WTC11 (cell line): ENCODE measurements around the gene PRRC2B. TPM values are rescaled to one million over a fixed set of nuclear protein-coding genes. Genes with fewer than 3 reads are reported as not detected.

ENCODE experiments used
- ATAC-seq: fragments of 200-7000 bp; cut with Tn5 transposase; 2 replicates; pipeline ENCODE4 v1.10.0; 2021; ENCODE audit warnings: mild to moderate bottlenecking, moderate library complexity
- CTCF ChIA-PET: fragments of 300-600 bp; sonication (Branson Sonifier 250); formaldehyde crosslinking; loops from one replicate; lab custom pipeline; 2021; ENCODE audit warnings: antibody characterized with exemption; lab: Charles Lee
- POLR2A ChIA-PET: fragments of 350-600 bp; sonication (Branson Sonifier 250); formaldehyde crosslinking; loops from one replicate; lab custom pipeline; 2021; ENCODE audit warnings: antibody characterized with exemption; lab: Charles Lee
- DNase-seq: peaks from one replicate; pipeline ENCODE4 v3.0.0; 2021; ENCODE audit warnings: low spot score
- H3K27ac Mint-ChIP-seq: 2 replicates; pipeline ENCODE4 v1.8.0; 2021; ENCODE audit warnings: mixed read lengths
- H3K27me3 Mint-ChIP-seq: 2 replicates; pipeline ENCODE4 v1.8.0; 2021; ENCODE audit warnings: low read depth, mild to moderate bottlenecking, moderate library complexity, mixed read lengths
- H3K36me3 Mint-ChIP-seq: 2 replicates; pipeline ENCODE4 v1.8.0; 2021; ENCODE audit warnings: mixed read lengths
- H3K4me1 Mint-ChIP-seq: 2 replicates; pipeline ENCODE4 v1.8.0; 2022; ENCODE audit warnings: mixed read lengths
- H3K4me3 Mint-ChIP-seq: 2 replicates; pipeline ENCODE4 v1.8.0; 2021; ENCODE audit warnings: mild to moderate bottlenecking, moderate library complexity, mixed read lengths
- H3K9me3 Mint-ChIP-seq: 2 replicates; pipeline ENCODE4 v1.8.0; 2021; ENCODE audit warnings: mixed read lengths
- CDX4 ChIP-seq: fragments of 250-450 bp; sonication (Bioruptor Pico); IDR thresholded peaks from 2 replicates; pipeline ENCODE4 v1.9.0; 2021; ENCODE audit warnings: moderate library complexity, mild to moderate bottlenecking, inconsistent platforms, borderline replicate concordance
- CREB1 ChIP-seq: sonication (generic); formaldehyde crosslinking; IDR thresholded peaks from 2 replicates; pipeline ENCODE4 v1.8.0; 2023; ENCODE audit warnings: mild to moderate bottlenecking, missing genetic modification reagents
- CREM ChIP-seq: sonication (generic); formaldehyde crosslinking; IDR thresholded peaks from 2 replicates; pipeline ENCODE4 v1.8.1; 2022; ENCODE audit warnings: mild to moderate bottlenecking, missing genetic modification reagents, moderate library complexity
- CTCF ChIP-seq: fragments of 200-600 bp; IDR thresholded peaks from 2 replicates; pipeline ENCODE4 v1.8.0; 2022; ENCODE audit warnings: antibody characterized with exemption
- ESRRA ChIP-seq: sonication (generic); formaldehyde crosslinking; IDR thresholded peaks from 2 replicates; pipeline ENCODE4 v1.8.1; 2022; ENCODE audit warnings: mild to moderate bottlenecking, missing genetic modification reagents, borderline replicate concordance
- FOXJ3 ChIP-seq: sonication (generic); formaldehyde crosslinking; IDR thresholded peaks from 2 replicates; pipeline ENCODE4 v1.9.0; 2021; ENCODE audit warnings: missing genetic modification reagents, mild to moderate bottlenecking, borderline replicate concordance
- GTF2I ChIP-seq: fragments of 250-450 bp; sonication (Bioruptor Pico); conservative IDR thresholded peaks from 2 replicates; pipeline ENCODE4 v1.4.0; 2021; ENCODE audit warnings: mild to moderate bottlenecking
- HMGA2 ChIP-seq: fragments of 250-450 bp; sonication (Bioruptor Pico); IDR thresholded peaks from 2 replicates; pipeline ENCODE4 v1.4.0; 2021; ENCODE audit warnings: mild to moderate bottlenecking, moderate library complexity
- IRF1 ChIP-seq: sonication (generic); formaldehyde crosslinking; IDR thresholded peaks from 2 replicates; pipeline ENCODE4 v1.8.0; 2023; ENCODE audit warnings: missing genetic modification reagents
- JAZF1 ChIP-seq: fragments of 250-450 bp; sonication (Bioruptor Pico); IDR thresholded peaks from 2 replicates; pipeline ENCODE4 v1.9.0; 2021; ENCODE audit warnings: moderate library complexity, mild to moderate bottlenecking, inconsistent platforms
- JUN ChIP-seq: sonication (generic); formaldehyde crosslinking; IDR thresholded peaks from 2 replicates; pipeline ENCODE4 v1.8.0; 2023; ENCODE audit warnings: mild to moderate bottlenecking, missing genetic modification reagents
- PRDM15 ChIP-seq: sonication (generic); formaldehyde crosslinking; IDR thresholded peaks from 2 replicates; pipeline ENCODE4 v1.8.0; 2022; ENCODE audit warnings: missing genetic modification reagents
- PREB ChIP-seq: sonication (generic); formaldehyde crosslinking; IDR thresholded peaks from 2 replicates; pipeline ENCODE4 v1.8.1; 2022; ENCODE audit warnings: mild to moderate bottlenecking, missing genetic modification reagents, moderate library complexity, borderline replicate concordance
- SOX15 ChIP-seq: fragments of 250-450 bp; sonication (Bioruptor Pico); IDR thresholded peaks from 2 replicates; pipeline ENCODE4 v1.9.0; 2021; ENCODE audit warnings: mild to moderate bottlenecking
- TEAD1 ChIP-seq: sonication (generic); formaldehyde crosslinking; IDR thresholded peaks from 2 replicates; pipeline ENCODE4 v1.8.0; 2022; ENCODE audit warnings: mild to moderate bottlenecking, missing genetic modification reagents
- TEAD4 ChIP-seq: sonication (generic); formaldehyde crosslinking; IDR thresholded peaks from 2 replicates; pipeline ENCODE4 v1.8.0; 2022; ENCODE audit warnings: mild to moderate bottlenecking, missing genetic modification reagents
- ZBTB43 ChIP-seq: sonication (generic); formaldehyde crosslinking; IDR thresholded peaks from 2 replicates; pipeline ENCODE4 v1.8.1; 2023; ENCODE audit warnings: mild to moderate bottlenecking, missing genetic modification reagents
- total RNA-seq: library from RNA; stranded (reverse); gene quantifications from 3 replicates; pipeline ENCODE4 v1.2.3, GENCODE V29; 2021

The PRRC2B gene
- total RNA-seq, 1 experiment from 2014 or later: 272 TPM

GRCh38 chr9:131525643-131526565 is 132.0 kb downstream of the PRRC2B start:
- no peaks in the 10 kb centered on the region for H3K9me3 Mint-ChIP-seq
- ChIA-PET CTCF (no interaction called here), POLR2A (interaction anchor here (0.5 kb wide), 1 partner anchor 19 kb away, joined by 7 read pairs; the partner anchor contains the start of gene PRRT1B)
- H3K36me3 Mint-ChIP-seq: peaks cover 51% of the 10 kb centered on the region
- no peak overlapping the region for H3K27ac Mint-ChIP-seq
- H3K4me3 Mint-ChIP-seq: no peak overlapping the region
- H3K27me3 Mint-ChIP-seq: no peaks in the 10 kb centered on the region
- H3K4me1 Mint-ChIP-seq: peaks cover 6% of the 10 kb centered on the region; the same call in 1 of the 2 replicates
- no peak for TF ChIP-seq PREB (CRISPR knock-in tag)
- no peak for TF ChIP-seq GTF2I (CRISPR knock-in tag)
- TF ChIP-seq CREM (CRISPR knock-in tag): no peak
- no peak for TF ChIP-seq FOXJ3 (CRISPR knock-in tag)
- TF ChIP-seq CREB1 (CRISPR knock-in tag): no peak
- no peak for TF ChIP-seq ESRRA (CRISPR knock-in tag)
- TF ChIP-seq TEAD1 (CRISPR knock-in tag): no peak
- no peak for TF ChIP-seq IRF1 (CRISPR knock-in tag)
- TF ChIP-seq JAZF1: no peak
- TF ChIP-seq JUN (CRISPR knock-in tag): no peak
- TF ChIP-seq CDX4: no peak
- no peak for TF ChIP-seq HMGA2 (CRISPR knock-in tag)
- no peak for TF ChIP-seq PRDM15
- no peak for TF ChIP-seq SOX15 (CRISPR knock-in tag)
- no peak for TF ChIP-seq CTCF
- TF ChIP-seq TEAD4 (CRISPR knock-in tag): no peak
- TF ChIP-seq ZBTB43 (CRISPR knock-in tag): no peak
- TF ChIP-seq, all 79 proteins: peak for 0
- ATAC-seq (no peak), DNase-seq (no peak)
